Stomach (tissue), 9 donors: ENCODE data around the gene ZNF821. TPM values are rescaled to one million over a fixed set of nuclear protein-coding genes. Genes with fewer than 3 reads are reported as not detected.
"Not testable (repeated sequence)": the region's sequence is repeated elsewhere in the genome, so short reads cannot be mapped to it uniquely, and the experiment has no call there.

Experiments used
- DNase-seq, 2 donors: peaks; one replicate each; pipeline versions ENCODE4 v3.0.0 to v3.0.0-alpha.2; 2013 to 2019
- H3K27ac ChIP-seq, 5 donors: fragments of 200-600 bp in 4 of 5; sonication (generic) in 4 of 5; one replicate each; pipeline ENCODE4 v1.5.1; 2013 to 2019; ENCODE audit warnings: mild to moderate bottlenecking in 1 of 5, moderate library complexity in 1 of 5
- H3K27me3 ChIP-seq, 3 donors: fragments of 200-600 bp; sonication (generic); one replicate each; pipeline ENCODE4 v1.5.1; 2017 to 2019; ENCODE audit warnings: mixed run types in 1 of 3
- H3K36me3 ChIP-seq, 4 donors: fragments of 200-600 bp; sonication (generic); 1 replicate in 3 of 4; 2 replicates in 1 of 4; pipeline ENCODE4 v1.5.1; 2016 to 2019
- H3K4me1 ChIP-seq, 4 donors: fragments of 200-600 bp; sonication (generic); one replicate each; pipeline ENCODE4 v1.5.1; 2016 to 2019
- H3K4me3 ChIP-seq, 4 donors: fragments of 200-600 bp; sonication (generic) in 3 of 4; one replicate each; pipeline ENCODE4 v1.5.1; 2016 to 2019; ENCODE audit warnings: mild to moderate bottlenecking in 1 of 4
- H3K9me3 ChIP-seq, 4 donors: fragments of 200-600 bp; sonication (generic); one replicate each; pipeline ENCODE4 v1.5.1; 2016 to 2019
- CTCF ChIP-seq, 7 experiments: fragments of 450-650 bp in 4 of 7; fragments of 200-600 bp in 3 of 7; sonication (generic) in 3 of 7; IDR thresholded peaks; one replicate each; pipeline ENCODE4 v1.5.1; 2016 to 2019; ENCODE audit warnings: antibody characterized with exemption in 7 of 7, control low read depth in 2 of 7, mild to moderate bottlenecking in 1 of 7
- EP300 ChIP-seq: sonication (generic); formaldehyde crosslinking; IDR thresholded peaks from one replicate; pipeline ENCODE4 v1.6.1; 2017; ENCODE audit warnings: antibody characterized with exemption
- POLR2A ChIP-seq, 4 donors: fragments of 450-650 bp; IDR thresholded peaks; one replicate each; pipeline ENCODE4 v1.6.1; 2016; ENCODE audit warnings: antibody characterized with exemption in 4 of 4, control low read depth in 2 of 4, mild to moderate bottlenecking in 1 of 4, moderate library complexity in 1 of 4
- POLR2AphosphoS5 ChIP-seq, 3 donors: sonication (generic); formaldehyde crosslinking; IDR thresholded peaks; one replicate each; pipeline ENCODE4 v1.6.1; 2016; ENCODE audit warnings: antibody characterized with exemption in 3 of 3
- WGBS, 5 donors: extraction: QIAGEN DNeasy Blood & Tissue Kit in 3 of 5; methylation state at CpG; one replicate each; pipeline versions ENCODE4 v1.1.5 to v1.1.7; 2013 to 2018; 5-methylcytosine and 5-hydroxymethylcytosine counted together
- intact Hi-C: fragments of 100-400 bp; cut with DNase I; formaldehyde crosslinking; loops from one replicate; pipeline ENCODE4 v1.15.1; 2023; ENCODE audit warnings: low total_unique reads
- polyA plus RNA-seq, 3 donors: library from polyadenylated mRNA; stranded (reverse); fragments of 200-250 nt; gene quantifications; one replicate each; pipeline ENCODE4 v1.2.3, GENCODE V29; 2013
- total RNA-seq, 5 donors: library from RNA; depleted of rRNA; stranded (reverse); fragments of >200 nt; gene quantifications; one replicate each; pipeline versions ENCODE4 v1.1.0 to v1.2.3, GENCODE V29; 2014 to 2016
- donor health status: healthy with polysubstance abuse.
- donor health status: Bipolar disorder and iron deficiency.
- donor health status: healthy.

Gene ZNF821
- total and polyA plus RNA-seq, 8 donors: 0.45 to 240 (median 5.2) TPM

GRCh38 chr16:71873199-71873598 is 10.8 kb downstream of the ZNF821 start:
- peaks cover 3 to 72% (median 60%) of the 10 kb centered on the region in 4 donors for H3K36me3 ChIP-seq
- H3K27ac ChIP-seq: no peak overlapping the region
- no peak for DNase-seq
- TF ChIP-seq CTCF (IDR thresholded peaks at IDR 0.05) (no peak), EP300 (no peak), POLR2A (IDR thresholded peaks at IDR 0.05) (no peak), POLR2AphosphoS5 (IDR thresholded peaks at IDR 0.05) (no peak)
- H3K4me3 ChIP-seq: no peak overlapping the region
- 88 to 93% (median 91%) methylated on average over 4 of the region's 4 CpGs for WGBS, 5 donors
- no peaks in the 10 kb centered on the region for H3K9me3 ChIP-seq
- no peaks in the 10 kb centered on the region for H3K27me3 ChIP-seq
- intact Hi-C loops: no loop called here
- H3K4me1 ChIP-seq: no peaks in the 10 kb centered on the region

- no peak for TF ChIP-seq POLR2AphosphoS5 (IDR thresholded peaks at IDR 0.05)
- no peak for TF ChIP-seq EP300
- no peak for TF ChIP-seq CTCF (IDR thresholded peaks at IDR 0.05)
- TF ChIP-seq POLR2A (IDR thresholded peaks at IDR 0.05): no peak
- no peak overlapping the region for H3K27ac ChIP-seq
- no peaks in the 10 kb centered on the region for H3K9me3 ChIP-seq
- WGBS, 5 donors: 90 to 97% (median 93%) methylated on average over 2 of the region's 2 CpGs
- H3K36me3 ChIP-seq: peaks cover 3 to 71% (median 61%) of the 10 kb centered on the region in 4 donors
- DNase-seq: no peak
- no peak overlapping the region for H3K4me3 ChIP-seq
- intact Hi-C loops: no loop called here
- H3K4me1 ChIP-seq: no peaks in the 10 kb centered on the region
- no peaks in the 10 kb centered on the region for H3K27me3 ChIP-seq
Observed at GRCh38 chr16:71870818-71871217, 13.2 kb downstream of the ZNF821 start.

GRCh38 chr16:71869089-71869488 is 14.9 kb downstream of the ZNF821 start:
- no peak for DNase-seq
- WGBS, 5 donors: 93 to 100% (median 96%) methylated on average over 1 of the region's 1 CpG
- no peaks in the 10 kb centered on the region for H3K27me3 ChIP-seq
- H3K36me3 ChIP-seq: peaks cover 9 to 70% (median 60%) of the 10 kb centered on the region in 4 donors
- H3K4me3 ChIP-seq: no peak overlapping the region
- H3K4me1 ChIP-seq: no peaks in the 10 kb centered on the region
- intact Hi-C loops: no loop called here
- TF ChIP-seq EP300 (no peak), POLR2AphosphoS5 (IDR thresholded peaks at IDR 0.05) (no peak), CTCF (IDR thresholded peaks at IDR 0.05) (no peak), POLR2A (IDR thresholded peaks at IDR 0.05) (no peak)
- no peaks in the 10 kb centered on the region for H3K9me3 ChIP-seq
- no peak overlapping the region for H3K27ac ChIP-seq

- Histone ChIP-seq H3K36me3 (peaks cover 13 to 81% (median 69%) of the 10 kb centered on the region in 4 donors), H3K4me1 (no peaks in the 10 kb centered on the region), H3K27me3 (no peaks in the 10 kb centered on the region), H3K27ac (no peak overlapping the region), H3K4me3 (no peak overlapping the region), H3K9me3 (no peaks in the 10 kb centered on the region)
- DNase-seq: no peak
- 94 to 98% (median 96%) methylated on average over 3 of the region's 3 CpGs for WGBS, 5 donors
- no peak for TF ChIP-seq CTCF (IDR thresholded peaks at IDR 0.05)
- no peak for TF ChIP-seq EP300
- no peak for TF ChIP-seq POLR2A (IDR thresholded peaks at IDR 0.05)
- no peak for TF ChIP-seq POLR2AphosphoS5 (IDR thresholded peaks at IDR 0.05)
- intact Hi-C loops: no loop called here
Observed at GRCh38 chr16:71867939-71868338, 16.0 kb downstream of the ZNF821 start.

- H3K4me1 ChIP-seq, intact Hi-C loops, H3K27me3 ChIP-seq, DNase-seq, H3K27ac ChIP-seq, H3K4me3 ChIP-seq, H3K9me3 ChIP-seq: not testable (repeated sequence)
- H3K36me3 ChIP-seq: peaks cover 17 to 84% (median 71%) of the 10 kb centered on the region in 4 donors
- 89 to 93% (median 92%) methylated on average over 6 of the region's 6 CpGs for WGBS, 5 donors
Observed at GRCh38 chr16:71867175-71867574, 16.8 kb downstream of the ZNF821 start.
